NCI-H2227 (cell line): ENCODE results near the gene ITPR2.
"Not testable (repeated sequence)": the region's sequence is repeated elsewhere in the genome, so short reads cannot be mapped to it uniquely, and the experiment has no call there.

Experiments used
- DNase-seq: peaks from one replicate; lab custom pipeline; 2025; ENCODE audit not compliant: unreplicated experiment; lab: John Stamatoyannopoulos, UW

The ITPR2 gene

DNA sequence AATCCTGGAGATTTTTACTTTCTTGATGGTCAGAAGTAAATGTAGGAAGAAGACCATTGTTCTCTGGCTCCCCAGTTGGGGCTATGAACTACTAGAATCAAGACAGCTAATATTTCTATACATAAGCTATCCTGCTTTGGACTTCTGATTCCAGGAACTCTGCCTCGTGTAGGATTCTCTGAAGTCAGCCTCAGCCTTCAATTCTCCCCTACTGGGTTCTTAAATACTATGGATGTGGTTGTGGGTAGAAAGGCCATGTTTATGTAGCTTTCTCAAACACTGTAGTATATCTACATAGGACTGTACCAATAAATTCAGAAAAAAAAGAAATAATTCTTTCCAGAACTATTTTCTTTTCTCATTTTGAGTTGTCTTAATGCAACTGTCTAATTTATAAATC is 302.5 kb downstream of the ITPR2 start:
- DNase-seq: no peak

DNA sequence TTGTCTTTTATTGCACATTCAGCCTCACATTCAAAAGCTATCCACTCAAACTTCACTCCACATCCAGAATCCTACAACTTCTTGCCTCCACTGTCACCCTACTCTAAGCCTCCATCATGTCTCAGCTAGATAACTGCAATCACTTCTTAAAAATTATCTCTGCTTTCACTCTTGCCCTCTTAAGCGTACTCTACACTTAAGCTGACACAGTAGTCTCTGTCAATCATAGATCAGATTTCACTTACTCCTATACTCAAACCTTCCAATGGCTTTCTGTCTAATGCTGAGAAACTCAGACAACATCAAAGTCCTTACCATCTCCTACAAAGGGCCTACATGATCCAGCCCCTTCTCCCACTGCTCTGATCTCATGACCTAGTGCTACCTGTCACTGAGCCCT is 304.1 kb downstream of the ITPR2 start:
- DNase-seq: no peak

DNA sequence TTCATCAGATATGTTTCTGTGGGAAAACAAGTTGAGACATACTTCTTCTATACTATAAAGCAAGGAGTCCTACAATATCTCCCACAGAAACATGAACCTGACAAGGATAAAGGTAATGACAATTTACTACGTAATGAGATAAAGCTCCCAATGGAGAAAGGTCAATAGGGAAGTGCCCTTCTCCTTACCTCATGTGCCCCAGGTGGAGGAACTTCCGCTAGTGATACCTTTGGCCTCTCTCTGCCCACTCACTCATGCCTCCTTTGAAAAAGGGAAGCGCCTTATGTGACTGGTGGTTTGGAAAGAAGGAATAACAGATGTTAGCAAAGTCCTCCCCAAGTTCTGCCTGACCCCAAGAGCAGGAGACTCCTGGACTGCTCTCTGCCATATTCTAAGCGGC is 305.3 kb downstream of the ITPR2 start:
- DNase-seq: no peak

DNA sequence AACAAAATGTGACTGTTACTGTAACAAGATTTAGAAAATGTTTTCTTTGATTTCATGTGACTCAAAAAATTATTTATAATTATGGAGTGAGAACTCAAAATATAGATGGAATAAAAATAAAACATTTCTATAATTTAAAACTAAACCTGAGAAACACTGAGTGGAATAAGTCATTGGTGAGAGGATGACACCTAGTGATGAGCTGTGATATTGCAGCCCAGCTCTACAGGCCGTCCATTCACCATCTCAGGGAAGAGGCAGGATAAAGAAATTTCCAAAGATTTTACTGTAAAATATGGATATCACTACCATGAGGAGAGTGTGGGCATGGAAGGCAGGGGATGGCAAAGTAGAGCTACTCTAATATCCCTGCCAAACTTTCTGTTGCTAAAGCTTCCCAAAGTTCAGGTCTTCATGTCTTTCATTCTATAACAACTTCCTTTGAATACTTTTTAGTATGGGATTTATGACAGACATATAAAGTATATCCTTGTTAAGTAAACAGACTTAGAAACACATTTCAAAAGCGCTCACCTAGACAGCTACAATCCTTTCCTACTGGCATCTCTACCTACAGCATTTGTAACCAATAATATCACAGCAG is 308.0 kb downstream of the ITPR2 start:
- DNase-seq: no peak

DNA sequence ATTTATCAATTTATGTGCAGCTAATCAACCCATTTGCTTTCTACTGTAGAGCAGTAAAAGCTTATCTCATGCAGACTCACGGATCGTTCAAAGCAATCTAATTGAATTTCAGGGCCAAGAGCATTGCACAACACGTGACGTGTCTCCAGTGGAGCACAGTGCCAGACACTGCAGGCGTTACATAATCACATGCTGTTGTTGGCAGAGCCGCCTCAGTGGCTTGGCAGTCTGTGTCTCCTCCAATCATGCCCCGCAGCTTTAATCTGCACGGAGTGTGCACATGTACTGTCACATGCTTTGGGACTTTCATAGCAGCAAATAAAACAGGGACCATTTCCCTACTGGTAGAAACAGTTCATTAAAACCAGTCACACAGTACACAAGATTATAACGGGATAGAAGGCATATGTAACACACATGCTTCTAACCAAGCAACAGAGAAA is 309.3 kb downstream of the ITPR2 start:
- DNase-seq: no peak

DNA sequence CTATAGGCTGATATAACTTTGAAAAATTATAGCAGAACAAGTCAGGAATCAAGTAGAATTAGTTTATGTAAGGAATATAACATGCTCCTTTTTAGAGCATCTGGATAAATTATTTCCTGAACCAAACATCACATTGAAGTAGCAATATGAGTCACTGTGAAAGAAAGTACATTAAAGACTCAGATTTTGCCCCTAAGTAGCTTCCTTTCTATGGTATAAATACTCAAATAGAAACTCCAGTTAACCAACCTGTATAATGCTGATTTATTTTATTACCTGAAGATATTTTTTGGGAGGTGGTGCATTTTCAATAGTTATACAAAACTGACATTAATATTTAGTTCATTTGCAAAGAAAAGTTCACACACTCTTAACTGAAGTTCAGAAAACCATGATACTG is 312.1 kb downstream of the ITPR2 start:
- no peak for DNase-seq

DNA sequence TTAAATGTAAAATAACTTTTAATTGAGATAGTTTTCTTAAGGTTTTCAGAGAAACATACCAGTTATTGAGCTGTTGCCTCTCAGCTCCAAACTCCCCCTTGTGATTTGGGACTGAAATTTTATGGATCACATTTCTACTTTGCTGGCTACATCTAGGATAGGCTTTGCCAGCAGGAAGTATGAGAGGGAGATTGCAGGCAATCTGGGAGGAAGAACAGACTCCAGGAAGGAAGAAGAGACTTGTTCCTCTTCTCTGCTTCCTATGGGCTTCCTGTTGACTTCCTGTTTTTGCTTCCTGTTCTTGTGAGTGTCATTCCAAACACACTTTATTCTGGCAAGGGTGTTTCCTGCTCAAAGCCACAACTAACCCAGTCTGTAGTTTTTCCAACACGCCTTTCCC is 312.9 kb downstream of the ITPR2 start:
- no peak for DNase-seq

DNA sequence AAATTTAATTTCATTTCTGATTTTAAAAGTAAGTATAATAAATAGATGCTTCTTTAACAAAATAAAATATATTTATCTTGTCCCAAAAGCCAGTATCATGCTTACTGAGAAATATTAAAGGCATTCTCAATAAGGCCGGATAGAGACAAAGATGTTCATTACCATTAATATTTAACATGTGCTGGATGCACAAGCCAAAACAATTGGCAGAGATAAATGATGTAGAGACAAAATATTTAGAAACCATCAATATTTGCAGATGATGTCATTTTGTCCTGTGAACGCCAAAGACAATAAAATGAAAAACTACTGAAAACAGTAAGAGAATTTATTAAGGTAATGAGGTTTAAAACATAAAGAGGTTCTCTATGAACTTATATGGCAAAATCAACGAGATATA is 313.5 kb downstream of the ITPR2 start:
- DNase-seq: no peak

DNA sequence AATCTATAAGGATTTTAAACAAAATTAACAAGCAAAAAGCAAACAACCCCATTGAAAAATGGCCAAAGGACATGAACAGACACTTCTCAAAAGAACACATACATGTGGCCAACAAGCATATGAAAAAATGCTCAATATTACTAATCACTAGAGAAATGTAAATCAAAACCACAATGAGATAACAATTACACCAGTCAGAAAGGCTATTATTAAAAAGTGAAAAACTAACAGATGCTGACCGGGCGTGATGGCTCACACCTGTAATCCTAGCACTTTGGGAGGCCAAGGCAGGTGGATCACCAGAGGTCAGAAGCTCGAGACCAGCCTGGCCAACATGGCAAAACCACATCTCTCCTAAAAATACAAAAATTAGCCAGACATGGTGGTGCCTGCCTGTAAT is 315.7 kb downstream of the ITPR2 start:
- not testable (repeated sequence) for DNase-seq

DNA sequence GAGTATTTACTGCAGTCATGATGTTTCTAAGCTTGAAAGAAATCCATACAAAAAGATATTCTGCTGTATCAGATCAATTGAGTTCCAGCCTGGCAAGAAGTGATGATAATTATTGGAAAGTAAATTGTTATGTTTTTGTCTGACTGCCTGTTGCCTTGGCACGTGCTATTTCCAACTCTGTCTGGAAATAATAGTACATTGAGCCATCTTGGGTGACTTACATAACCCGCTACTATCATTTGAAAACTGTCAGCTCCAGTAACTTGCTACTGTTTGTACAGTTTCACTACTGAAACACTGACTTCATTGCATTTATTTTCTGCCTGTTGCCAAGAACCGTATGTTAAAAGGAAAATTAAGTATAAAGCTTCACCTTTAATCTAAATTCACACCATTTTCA is 318.6 kb downstream of the ITPR2 start:
- no peak for DNase-seq

DNA sequence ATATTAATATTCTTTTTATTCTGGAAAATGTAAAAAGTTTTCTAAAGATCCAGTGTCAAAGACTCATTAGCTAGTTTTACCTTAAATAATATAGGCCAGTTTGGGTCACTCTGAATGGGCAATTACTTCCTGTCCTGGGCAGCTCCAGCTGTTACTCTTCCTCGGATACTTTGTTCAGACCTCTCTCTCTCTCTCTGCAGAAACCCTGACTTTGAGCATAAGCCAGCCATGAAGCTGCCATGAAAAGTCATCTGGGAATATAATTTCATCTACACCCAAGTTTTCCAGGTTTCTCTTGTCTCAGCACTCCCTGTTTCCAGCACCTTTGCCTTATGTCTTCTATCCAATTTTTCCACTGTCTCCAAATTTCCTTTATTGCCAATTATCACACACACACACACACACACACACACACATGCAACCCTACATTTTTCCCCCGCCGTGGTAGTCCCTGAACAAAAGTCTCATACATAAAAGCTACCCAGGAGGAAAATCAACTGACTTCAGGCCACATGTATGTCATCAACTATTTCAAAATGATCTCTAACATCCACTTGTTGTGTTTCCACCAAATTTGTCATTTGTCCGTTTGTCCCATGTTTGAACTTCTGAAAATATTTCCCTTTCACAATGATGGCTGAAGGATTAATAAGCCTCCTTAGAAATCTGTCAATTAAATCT is 319.5 kb downstream of the ITPR2 start:
- no peak for DNase-seq

DNA sequence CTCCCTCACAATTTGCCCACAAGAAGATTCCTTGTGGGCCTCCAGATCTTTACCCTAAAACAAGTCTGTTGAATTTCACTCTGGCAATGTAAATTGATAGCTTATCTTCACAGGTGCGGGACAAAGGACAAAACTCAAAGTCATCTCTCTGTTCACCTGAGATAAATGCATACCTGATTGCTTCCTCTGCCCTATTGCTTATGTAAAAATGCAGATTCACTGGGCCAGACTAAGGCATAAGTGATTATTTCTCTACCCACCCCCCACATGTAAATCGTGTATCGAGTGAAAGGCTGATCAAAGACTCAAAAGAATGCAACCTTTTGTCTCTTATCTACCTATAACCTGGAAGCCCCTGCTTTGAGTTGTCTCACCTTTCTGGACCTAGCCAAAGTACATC is 320.8 kb downstream of the ITPR2 start:
- no peak for DNase-seq

DNA sequence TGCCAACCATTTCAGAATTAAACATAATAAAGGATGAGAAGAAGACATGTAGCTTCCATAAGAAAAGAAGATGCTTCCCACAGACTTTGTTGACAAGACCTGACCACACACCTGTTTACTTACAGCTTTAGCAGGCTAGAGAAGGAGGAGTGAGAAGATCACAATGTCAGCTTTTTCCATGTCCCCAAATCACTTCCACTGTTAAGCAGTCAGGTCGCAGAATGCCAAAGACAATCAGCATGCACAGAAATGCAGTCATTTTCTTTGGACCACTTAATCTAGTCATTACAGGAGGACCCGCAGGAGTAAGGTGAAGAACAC is 322.7 kb downstream of the ITPR2 start:
- no peak for DNase-seq

DNA sequence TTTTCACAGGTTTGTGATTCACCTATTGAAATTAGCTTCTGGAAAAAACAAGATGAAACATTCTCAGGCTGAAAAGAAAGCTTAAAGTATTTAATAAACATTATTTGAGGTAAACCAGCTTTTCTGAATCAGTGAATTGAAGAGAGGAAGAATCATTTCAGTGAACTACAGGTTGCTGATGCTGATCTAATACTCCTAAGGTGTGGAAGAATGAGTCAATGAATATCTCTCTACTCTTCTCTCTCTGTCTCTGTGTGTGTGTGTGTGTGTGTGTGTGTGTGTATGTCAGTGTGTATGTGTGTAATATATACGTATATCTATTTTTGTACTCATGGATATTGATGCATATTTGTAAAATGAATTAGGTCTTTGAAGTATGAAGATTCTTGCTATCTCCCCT is 325.4 kb downstream of the ITPR2 start:
- DNase-seq: no peak

DNA sequence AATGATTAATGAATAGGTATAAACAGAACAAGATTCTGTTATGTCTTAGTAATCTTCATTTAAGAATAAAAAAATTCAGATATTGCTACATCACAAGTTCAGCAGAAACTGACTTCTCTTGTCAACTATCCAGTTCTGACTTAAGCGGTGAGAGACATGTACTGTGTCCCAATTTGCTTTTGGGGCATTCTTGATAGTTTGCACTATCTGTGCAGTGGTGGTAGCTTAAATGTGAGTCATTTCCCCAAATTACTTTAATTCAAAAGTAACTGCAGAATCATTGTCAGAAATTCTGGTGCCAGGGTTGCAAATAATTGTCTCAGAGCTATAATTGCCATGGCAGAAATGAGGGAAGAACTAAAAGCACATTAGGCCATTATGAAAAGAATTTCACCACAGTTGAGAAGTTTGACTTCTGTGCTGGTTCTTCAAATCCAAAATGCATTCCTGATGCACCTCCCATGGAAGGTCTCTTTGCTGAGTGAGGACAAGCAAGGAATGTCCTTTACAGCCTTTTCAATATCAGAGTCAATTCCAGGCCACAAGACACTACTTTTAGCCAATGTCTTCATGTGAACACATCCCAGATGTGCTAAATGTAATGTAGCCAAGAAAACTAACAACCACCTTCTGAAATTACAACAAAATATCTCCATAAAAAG is 332.9 kb downstream of the ITPR2 start:
- DNase-seq: no peak

DNA sequence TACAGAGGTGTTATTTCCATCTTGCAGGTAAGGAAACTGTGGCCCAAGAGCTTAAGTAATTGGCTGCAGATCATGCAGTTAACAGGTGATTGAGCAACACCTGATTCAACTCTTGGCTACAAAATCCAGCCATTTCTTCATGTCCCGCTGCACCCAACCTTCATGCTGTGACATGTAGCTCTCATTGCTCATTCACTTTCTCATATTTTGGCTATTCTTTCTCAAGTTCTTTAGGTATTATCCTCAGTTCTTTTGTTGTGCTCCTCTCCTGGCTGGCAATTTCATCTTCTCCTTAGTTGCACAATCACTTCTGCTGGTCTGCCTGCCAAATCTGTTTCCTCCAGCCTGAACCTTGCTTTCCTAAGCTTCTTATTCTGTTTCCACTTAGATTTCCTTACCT is 336.8 kb downstream of the ITPR2 start:
- DNase-seq: no peak

DNA sequence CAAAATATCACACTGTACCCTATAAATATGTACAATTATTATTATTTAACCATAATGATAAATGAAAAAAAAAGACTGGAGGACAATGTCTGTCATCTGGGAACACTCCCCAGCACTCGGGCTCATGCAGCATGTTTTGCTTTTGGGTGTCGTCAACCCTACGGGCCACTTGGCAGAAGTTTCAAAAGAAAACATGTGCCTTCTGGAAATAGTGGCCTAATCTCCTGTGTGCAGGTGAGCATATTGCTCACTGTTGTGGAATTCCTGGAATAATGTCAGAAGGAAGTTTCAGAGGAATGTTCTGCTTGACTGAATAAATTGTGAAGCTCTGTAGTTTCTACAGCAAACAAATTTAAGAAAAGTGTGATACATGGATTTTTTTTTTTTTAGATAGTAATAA is 339.3 kb downstream of the ITPR2 start:
- DNase-seq: no peak

DNA sequence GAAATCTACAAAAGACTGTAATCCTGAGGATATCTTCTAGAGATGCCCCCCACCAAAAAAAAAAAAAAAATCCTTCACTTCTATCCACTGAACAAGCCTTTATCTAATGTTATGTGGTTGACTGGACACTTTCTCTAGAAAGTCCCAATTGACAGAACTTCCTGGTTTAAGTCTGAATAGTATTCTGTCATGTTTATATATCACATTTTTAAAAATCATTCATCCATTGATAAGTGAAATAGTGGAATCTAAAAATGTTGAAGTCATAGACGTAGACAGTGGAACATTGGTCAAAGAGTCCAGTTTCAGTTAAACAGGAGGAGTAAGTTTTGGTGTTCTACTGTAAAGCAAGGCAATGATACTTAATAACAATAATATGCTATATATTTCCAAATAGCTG is 340.6 kb downstream of the ITPR2 start:
- no peak for DNase-seq

DNA sequence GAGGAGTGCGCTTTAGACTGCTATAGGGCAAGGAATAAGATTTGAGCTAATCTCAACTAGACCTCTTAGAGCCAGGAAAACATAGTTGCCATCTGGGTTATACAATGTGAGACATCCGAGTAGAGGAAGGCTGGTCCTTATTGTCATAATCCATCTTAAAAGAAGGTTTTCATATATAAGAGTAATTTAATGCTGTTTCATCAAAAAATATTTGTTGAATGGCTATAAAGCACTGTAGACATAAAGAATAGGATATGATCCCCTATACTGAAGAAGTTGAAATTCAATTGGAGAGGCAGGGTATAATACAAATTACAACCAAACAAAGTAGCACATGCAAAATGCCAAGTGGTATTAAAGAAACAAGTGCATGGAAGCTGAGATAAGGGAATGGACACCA is 343.1 kb downstream of the ITPR2 start:
- DNase-seq: no peak

DNA sequence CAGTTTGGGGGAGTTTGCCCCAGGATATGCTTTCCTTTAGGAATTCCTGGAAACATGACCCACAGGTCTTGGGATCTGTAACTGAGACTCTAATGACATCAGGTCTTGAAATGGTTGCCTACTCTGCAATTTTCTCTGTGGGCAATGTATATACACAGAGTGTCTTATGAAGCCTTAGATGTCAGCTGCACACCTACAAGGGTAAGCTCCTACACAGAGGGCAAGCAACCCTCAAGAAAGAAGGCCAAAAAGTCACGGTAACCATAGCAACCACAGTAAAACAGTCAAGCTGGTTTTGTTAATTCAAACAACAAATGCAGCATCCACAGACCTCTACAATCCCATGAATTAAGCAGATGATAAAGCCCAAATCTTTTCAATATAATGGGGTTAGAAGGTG is 344.6 kb downstream of the ITPR2 start:
- no peak for DNase-seq

DNA sequence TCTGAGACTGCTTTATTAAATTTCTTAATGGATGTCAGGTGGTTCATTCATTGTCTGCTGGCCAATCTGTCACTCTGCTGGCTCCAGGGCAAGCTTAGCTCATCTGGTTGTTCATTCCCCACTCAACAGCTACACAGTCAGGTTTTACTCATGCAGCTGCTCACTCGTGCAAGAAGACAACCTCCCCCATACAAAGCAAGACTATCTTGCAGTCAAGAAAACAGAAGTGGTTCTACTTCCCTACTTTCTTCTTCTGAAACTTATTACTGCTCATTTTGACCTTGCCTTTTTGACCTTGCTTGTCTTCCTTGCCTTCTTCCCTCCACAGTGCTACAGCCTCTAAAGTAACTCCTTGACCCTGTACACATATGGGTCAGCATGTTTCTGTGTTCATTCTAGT is 359.7 kb downstream of the ITPR2 start:
- DNase-seq: no peak

DNA sequence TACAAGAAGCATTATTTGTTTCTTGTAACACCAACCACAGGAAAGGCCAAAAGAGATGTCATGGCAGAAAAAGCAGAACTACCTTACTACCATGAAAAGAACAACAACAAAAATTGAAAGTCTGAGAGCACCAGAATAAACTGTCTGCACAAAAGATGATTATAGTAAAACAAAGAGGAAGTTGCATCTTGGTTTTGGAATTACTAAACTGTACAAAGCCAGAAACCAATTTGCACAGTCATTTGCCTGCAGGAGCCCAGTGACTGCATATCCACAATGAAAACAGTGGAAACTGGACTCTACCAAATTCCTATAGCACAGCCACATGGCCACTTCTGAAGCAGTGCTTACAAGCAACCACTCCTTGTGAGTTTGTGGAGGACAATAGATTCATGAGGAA is 361.4 kb downstream of the ITPR2 start:
- DNase-seq: no peak
